GM21381 (cell line): ENCODE data around the gene HK1.

Experiments
- ATAC-seq: cut with Tn5 transposase; IDR thresholded peaks from one replicate; pipeline ENCODE4 v1.9.1; 2021; ENCODE audit warnings: mild to moderate bottlenecking, moderate library complexity; ENCODE audit not compliant: unreplicated experiment

Gene HK1

GRCh38 chr10:69366738-69367137, 88.4 kb downstream of the HK1 start:
- ATAC-seq, result no peak

GRCh38 chr10:69367469-69367868, 89.2 kb downstream of the HK1 start:
- ATAC-seq, result no peak

GRCh38 chr10:69372126-69372980, 94.1 kb downstream of the HK1 start:
- ATAC-seq, result no peak

GRCh38 chr10:69374242-69374641, 95.9 kb downstream of the HK1 start:
- ATAC-seq, result no peak

- ATAC-seq, result no peak
Measured at GRCh38 chr10:69374931-69375306, 96.6 kb downstream of the HK1 start.

GRCh38 chr10:69375307-69376151, 97.2 kb downstream of the HK1 start:
- ATAC-seq, result no peak

GRCh38 chr10:69376662-69377061, 98.4 kb downstream of the HK1 start:
- no peak for ATAC-seq

GRCh38 chr10:69377191-69377590, 98.9 kb downstream of the HK1 start:
- no peak for ATAC-seq

GRCh38 chr10:69377933-69378332, 99.6 kb downstream of the HK1 start:
- no peak for ATAC-seq

- no peak for ATAC-seq
Measured at GRCh38 chr10:69379800-69380199, 101.5 kb downstream of the HK1 start.

- ATAC-seq, result no peak
Measured at GRCh38 chr10:69382382-69383117, 104.3 kb downstream of the HK1 start.

GRCh38 chr10:69383558-69383957, 105.3 kb downstream of the HK1 start:
- no peak for ATAC-seq

GRCh38 chr10:69384320-69384719, 106.0 kb downstream of the HK1 start:
- no peak for ATAC-seq

GRCh38 chr10:69385454-69386350, 107.4 kb downstream of the HK1 start:
- ATAC-seq, result no peak

- no peak for ATAC-seq
Measured at GRCh38 chr10:69387500-69387899, 109.2 kb downstream of the HK1 start.

GRCh38 chr10:69388488-69388887, 110.2 kb downstream of the HK1 start:
- ATAC-seq, result no peak

GRCh38 chr10:69389827-69390490, 111.7 kb downstream of the HK1 start:
- no peak for ATAC-seq

GRCh38 chr10:69391158-69391557, 112.9 kb downstream of the HK1 start:
- no peak for ATAC-seq

GRCh38 chr10:69392481-69393000, 114.2 kb downstream of the HK1 start:
- ATAC-seq, result peak; percentile 87

- ATAC-seq, result no peak
Measured at GRCh38 chr10:69394020-69394419, 115.7 kb downstream of the HK1 start.
